DLD1 (cell line): Measurements from ENCODE around the gene ULBP1.
"Not testable (repeated sequence)": the region's sequence is repeated elsewhere in the genome, so short reads cannot be mapped to it uniquely, and the experiment has no call there.

Experiments
- in situ Hi-C: cut with HindIII; loops from 2 replicates; pipeline ENCODE4 v1.10.0; 2017; ENCODE audit warnings: low sequenced_read_pairs

Gene ULBP1

GRCh38 chr6:149933036-149933435, 30.7 kb upstream of the ULBP1 start:
- in situ Hi-C loops: no loop called here

- in situ Hi-C loops: no loop called here
These were observed 30.3 kb upstream of the ULBP1 start for GRCh38 chr6:149933461-149933860.

GRCh38 chr6:149934249-149935156, 29.2 kb upstream of the ULBP1 start:
- in situ Hi-C loops: no loop called here

- in situ Hi-C loops: no loop called here
These were observed 28.5 kb upstream of the ULBP1 start for GRCh38 chr6:149935246-149935645.

GRCh38 chr6:149935668-149936067, 28.1 kb upstream of the ULBP1 start:
- in situ Hi-C loops: no loop called here

GRCh38 chr6:149936743-149937142, 27.0 kb upstream of the ULBP1 start:
- in situ Hi-C loops: no loop called here

- in situ Hi-C loops: not testable (repeated sequence)
These were observed 25.7 kb upstream of the ULBP1 start for GRCh38 chr6:149938013-149938570.

- in situ Hi-C loops: no loop called here
These were observed 25.0 kb upstream of the ULBP1 start for GRCh38 chr6:149938571-149939355.

- in situ Hi-C loops: no loop called here
These were observed 24.4 kb upstream of the ULBP1 start for GRCh38 chr6:149939356-149939648.

GRCh38 chr6:149939909-149940671, 23.7 kb upstream of the ULBP1 start:
- in situ Hi-C loops: no loop called here

GRCh38 chr6:149940672-149940982, 23.1 kb upstream of the ULBP1 start:
- in situ Hi-C loops: no loop called here

- in situ Hi-C loops: no loop called here
These were observed 21.9 kb upstream of the ULBP1 start, which contains the start of gene ULBP2 for GRCh38 chr6:149941583-149942460. TSS of gene ULBP2 (plus strand) at chr6:149942014. CDS start at chr6:149942073, 59 bp downstream.

- in situ Hi-C loops: no loop called here
These were observed 21.3 kb upstream of the ULBP1 start for GRCh38 chr6:149942461-149942829.

GRCh38 chr6:149943321-149943720, 20.4 kb upstream of the ULBP1 start:
- in situ Hi-C loops: not testable (repeated sequence)

- in situ Hi-C loops: not testable (repeated sequence)
These were observed 18.5 kb upstream of the ULBP1 start for GRCh38 chr6:149945276-149945675.

GRCh38 chr6:149946631-149947030, 17.1 kb upstream of the ULBP1 start:
- in situ Hi-C loops: not testable (repeated sequence)

GRCh38 chr6:149947533-149947932, 16.2 kb upstream of the ULBP1 start:
- in situ Hi-C loops: not testable (repeated sequence)

GRCh38 chr6:149948011-149948410, 15.7 kb upstream of the ULBP1 start:
- in situ Hi-C loops: no loop called here

- in situ Hi-C loops: no loop called here
These were observed 15.1 kb upstream of the ULBP1 start for GRCh38 chr6:149948616-149949015.

- in situ Hi-C loops: no loop called here
These were observed 13.3 kb upstream of the ULBP1 start for GRCh38 chr6:149950423-149950822.
